Neural cell (in vitro differentiated cells): ENCODE data around the gene MRTFB.

Source experiments
- EP300 ChIP-seq: fragments of 450-650 bp; conservative IDR thresholded peaks from 2 replicates; pipeline ENCODE4 v1.6.1; 2014; ENCODE audit warnings: antibody characterized with exemption, mild to moderate bottlenecking, moderate library complexity; ENCODE audit not compliant: poor library complexity, severe bottlenecking
- EZH2 ChIP-seq: fragments of 200-600, 300-800 bp; shearing (Covaris generic), sonication (generic); IDR thresholded peaks from 2 replicates; pipeline ENCODE4 v1.6.1; 2014; ENCODE audit warnings: antibody characterized with exemption, low read length, borderline replicate concordance, mild to moderate bottlenecking; ENCODE audit not compliant: insufficient read depth, poor library complexity, severe bottlenecking
- POLR2AphosphoS5 ChIP-seq: IDR thresholded peaks from 2 replicates; pipeline ENCODE4 v1.6.1; 2012
- RAD21 ChIP-seq: fragments of 450-650 bp; conservative IDR thresholded peaks from 2 replicates; pipeline ENCODE4 v1.6.1; 2014; ENCODE audit warnings: antibody characterized with exemption, mild to moderate bottlenecking, moderate library complexity
- SMC3 ChIP-seq: fragments of 450-650 bp; conservative IDR thresholded peaks from 2 replicates; pipeline ENCODE4 v1.6.1; 2014; ENCODE audit warnings: antibody characterized with exemption, mild to moderate bottlenecking, moderate library complexity; ENCODE audit not compliant: poor library complexity
- TAF1 ChIP-seq: IDR thresholded peaks from 2 replicates; pipeline ENCODE4 v1.6.1; 2012; ENCODE audit warnings: low read depth
- TF ChIP-seq, protein P1 (sequence below): fragments of 450-650 bp; IDR thresholded peaks from 2 replicates; pipeline ENCODE4 v1.5.1; 2014; ENCODE audit warnings: antibody characterized with exemption, mild to moderate bottlenecking, moderate library complexity; ENCODE audit not compliant: poor library complexity, severe bottlenecking
- TF ChIP-seq, protein P2 (sequence below): IDR thresholded peaks from 2 replicates; pipeline ENCODE4 v1.6.1; 2012; ENCODE audit warnings: borderline replicate concordance

DNA sequence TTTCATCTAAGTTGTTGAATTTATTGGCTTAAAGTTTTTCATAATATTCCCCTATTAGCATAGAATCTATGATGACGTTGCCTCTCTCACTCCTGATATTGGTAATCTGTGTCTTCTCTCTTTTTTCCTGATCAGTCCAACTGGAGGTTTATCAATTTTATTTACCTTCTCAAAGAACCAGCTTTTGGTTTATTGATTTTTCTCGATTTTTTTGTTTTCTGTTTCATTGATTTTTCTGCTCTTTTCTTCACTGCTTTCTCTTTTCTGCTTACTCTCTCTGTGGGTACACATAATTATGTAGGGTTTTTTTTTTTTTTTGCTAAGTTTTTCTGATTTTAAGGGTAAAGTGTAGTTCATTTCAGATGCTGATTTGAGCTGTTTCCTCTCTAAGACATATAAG lies 29.7 kb downstream of the MRTFB start:
- TF ChIP-seq, protein P1, sequence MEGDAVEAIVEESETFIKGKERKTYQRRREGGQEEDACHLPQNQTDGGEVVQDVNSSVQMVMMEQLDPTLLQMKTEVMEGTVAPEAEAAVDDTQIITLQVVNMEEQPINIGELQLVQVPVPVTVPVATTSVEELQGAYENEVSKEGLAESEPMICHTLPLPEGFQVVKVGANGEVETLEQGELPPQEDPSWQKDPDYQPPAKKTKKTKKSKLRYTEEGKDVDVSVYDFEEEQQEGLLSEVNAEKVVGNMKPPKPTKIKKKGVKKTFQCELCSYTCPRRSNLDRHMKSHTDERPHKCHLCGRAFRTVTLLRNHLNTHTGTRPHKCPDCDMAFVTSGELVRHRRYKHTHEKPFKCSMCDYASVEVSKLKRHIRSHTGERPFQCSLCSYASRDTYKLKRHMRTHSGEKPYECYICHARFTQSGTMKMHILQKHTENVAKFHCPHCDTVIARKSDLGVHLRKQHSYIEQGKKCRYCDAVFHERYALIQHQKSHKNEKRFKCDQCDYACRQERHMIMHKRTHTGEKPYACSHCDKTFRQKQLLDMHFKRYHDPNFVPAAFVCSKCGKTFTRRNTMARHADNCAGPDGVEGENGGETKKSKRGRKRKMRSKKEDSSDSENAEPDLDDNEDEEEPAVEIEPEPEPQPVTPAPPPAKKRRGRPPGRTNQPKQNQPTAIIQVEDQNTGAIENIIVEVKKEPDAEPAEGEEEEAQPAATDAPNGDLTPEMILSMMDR: no peak
- no peak for TF ChIP-seq POLR2AphosphoS5
- no peak for TF ChIP-seq EZH2
- TF ChIP-seq, protein P2, sequence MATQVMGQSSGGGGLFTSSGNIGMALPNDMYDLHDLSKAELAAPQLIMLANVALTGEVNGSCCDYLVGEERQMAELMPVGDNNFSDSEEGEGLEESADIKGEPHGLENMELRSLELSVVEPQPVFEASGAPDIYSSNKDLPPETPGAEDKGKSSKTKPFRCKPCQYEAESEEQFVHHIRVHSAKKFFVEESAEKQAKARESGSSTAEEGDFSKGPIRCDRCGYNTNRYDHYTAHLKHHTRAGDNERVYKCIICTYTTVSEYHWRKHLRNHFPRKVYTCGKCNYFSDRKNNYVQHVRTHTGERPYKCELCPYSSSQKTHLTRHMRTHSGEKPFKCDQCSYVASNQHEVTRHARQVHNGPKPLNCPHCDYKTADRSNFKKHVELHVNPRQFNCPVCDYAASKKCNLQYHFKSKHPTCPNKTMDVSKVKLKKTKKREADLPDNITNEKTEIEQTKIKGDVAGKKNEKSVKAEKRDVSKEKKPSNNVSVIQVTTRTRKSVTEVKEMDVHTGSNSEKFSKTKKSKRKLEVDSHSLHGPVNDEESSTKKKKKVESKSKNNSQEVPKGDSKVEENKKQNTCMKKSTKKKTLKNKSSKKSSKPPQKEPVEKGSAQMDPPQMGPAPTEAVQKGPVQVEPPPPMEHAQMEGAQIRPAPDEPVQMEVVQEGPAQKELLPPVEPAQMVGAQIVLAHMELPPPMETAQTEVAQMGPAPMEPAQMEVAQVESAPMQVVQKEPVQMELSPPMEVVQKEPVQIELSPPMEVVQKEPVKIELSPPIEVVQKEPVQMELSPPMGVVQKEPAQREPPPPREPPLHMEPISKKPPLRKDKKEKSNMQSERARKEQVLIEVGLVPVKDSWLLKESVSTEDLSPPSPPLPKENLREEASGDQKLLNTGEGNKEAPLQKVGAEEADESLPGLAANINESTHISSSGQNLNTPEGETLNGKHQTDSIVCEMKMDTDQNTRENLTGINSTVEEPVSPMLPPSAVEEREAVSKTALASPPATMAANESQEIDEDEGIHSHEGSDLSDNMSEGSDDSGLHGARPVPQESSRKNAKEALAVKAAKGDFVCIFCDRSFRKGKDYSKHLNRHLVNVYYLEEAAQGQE: no peak
- TF ChIP-seq EP300: no peak
- TF ChIP-seq TAF1: no peak
- TF ChIP-seq RAD21: no peak
- TF ChIP-seq SMC3: no peak
